GM06990 (cell line): ENCODE measurements around the gene LDHAL6B.

ENCODE experiments used
- DNase-seq: peaks from one replicate; pipeline ENCODE4 v3.0.0-alpha.2; 2011; ENCODE audit not compliant: insufficient read length; ENCODE audit errors: extremely low read depth
- H3K27me3 ChIP-seq: replicated peaks from 2 replicates; pipeline ENCODE4 v1.6.0; 2011; ENCODE audit warnings: low read length; ENCODE audit not compliant: control insufficient read depth, insufficient read depth
- H3K36me3 ChIP-seq: 2 replicates; pipeline ENCODE4 v1.5.1; 2011; ENCODE audit warnings: low read length; ENCODE audit not compliant: control insufficient read depth, insufficient read depth
- H3K4me3 ChIP-seq: replicated peaks from 2 replicates; pipeline ENCODE4 v1.5.1; 2011; ENCODE audit warnings: low read depth, mild to moderate bottlenecking, control low read depth, low read length
- CTCF ChIP-seq: IDR thresholded peaks from 2 replicates; pipeline ENCODE4 v1.5.1; 2011; ENCODE audit warnings: low read length, control low read depth, mild to moderate bottlenecking, inconsistent platforms; ENCODE audit not compliant: insufficient read depth, poor library complexity, severe bottlenecking

The LDHAL6B gene

GRCh38 chr15:59243622-59244021 lies 37.0 kb downstream of the LDHAL6B start:
- no peak for DNase-seq
- no peak overlapping the region for H3K4me3 ChIP-seq
- peaks cover 2% of the 10 kb centered on the region for H3K36me3 ChIP-seq
- H3K27me3 ChIP-seq, result no peaks in the 10 kb centered on the region
- TF ChIP-seq CTCF, result no peak

GRCh38 chr15:59244337-59244736 lies 37.7 kb downstream of the LDHAL6B start:
- TF ChIP-seq CTCF, result no peak
- peak; percentile 23 for DNase-seq
- H3K27me3 ChIP-seq, result no peaks in the 10 kb centered on the region
- no peak overlapping the region for H3K4me3 ChIP-seq
- peaks cover 2% of the 10 kb centered on the region for H3K36me3 ChIP-seq

- Histone ChIP-seq H3K4me3 (no peak overlapping the region), H3K36me3 (peaks cover 7% of the 10 kb centered on the region), H3K27me3 (no peaks in the 10 kb centered on the region)
- DNase-seq, result no peak
- no peak for TF ChIP-seq CTCF
These were observed 38.9 kb downstream of the LDHAL6B start for GRCh38 chr15:59245559-59245958.

- H3K36me3 ChIP-seq, result peaks cover 5% of the 10 kb centered on the region
- no peak overlapping the region for H3K4me3 ChIP-seq
- DNase-seq, result peak; percentile 36
- H3K27me3 ChIP-seq, result no peaks in the 10 kb centered on the region
- TF ChIP-seq CTCF, result peak; percentile 74
These were observed 40.7 kb downstream of the LDHAL6B start for GRCh38 chr15:59247364-59247763.

- Histone ChIP-seq H3K27me3 (no peaks in the 10 kb centered on the region), H3K4me3 (no peak overlapping the region), H3K36me3 (peaks cover 5% of the 10 kb centered on the region)
- DNase-seq, result no peak
- TF ChIP-seq CTCF, result no peak
These were observed 43.2 kb downstream of the LDHAL6B start for GRCh38 chr15:59249816-59250215.

GRCh38 chr15:59250249-59250648 lies 43.6 kb downstream of the LDHAL6B start:
- no peak overlapping the region for H3K4me3 ChIP-seq
- H3K27me3 ChIP-seq, result no peaks in the 10 kb centered on the region
- TF ChIP-seq CTCF, result no peak
- peak; percentile 16 for DNase-seq
- H3K36me3 ChIP-seq, result peaks cover 5% of the 10 kb centered on the region
